Type B pancreatic cell (in vitro differentiated cells): Measurements from ENCODE around the gene AJAP1. TPM values are rescaled to one million over a fixed set of nuclear protein-coding genes. Genes with fewer than 3 reads are reported as not detected.

ENCODE experiments used
- DNase-seq: peaks from one replicate; pipeline ENCODE4 v3.0.0; 2021; ENCODE audit warnings: mixed read lengths; ENCODE audit not compliant: unreplicated experiment; ENCODE audit errors: extremely low spot score
- H3K27ac Mint-ChIP-seq: 2 replicates; pipeline ENCODE4 v1.8.0; 2021; ENCODE audit warnings: mild to moderate bottlenecking, mixed read lengths
- H3K27me3 Mint-ChIP-seq: 2 replicates; pipeline ENCODE4 v1.8.0; 2021; ENCODE audit warnings: mixed read lengths
- H3K36me3 Mint-ChIP-seq: 2 replicates; pipeline ENCODE4 v1.8.0; 2021; ENCODE audit warnings: mixed read lengths
- H3K4me1 Mint-ChIP-seq: one replicate; pipeline ENCODE4 v1.8.0; 2021; ENCODE audit warnings: mixed read lengths; ENCODE audit not compliant: unreplicated experiment
- H3K4me3 Mint-ChIP-seq: 2 replicates; pipeline ENCODE4 v1.8.0; 2021; ENCODE audit warnings: mild to moderate bottlenecking, mixed read lengths
- H3K9me3 Mint-ChIP-seq: 2 replicates; pipeline ENCODE4 v1.8.0; 2021; ENCODE audit warnings: mixed read lengths
- CTCF ChIP-seq: fragments of 200-600 bp; sonication (generic); conservative IDR thresholded peaks from 2 replicates; pipeline ENCODE4 v1.5.0; 2021; ENCODE audit warnings: antibody characterized with exemption, mild to moderate bottlenecking
- total RNA-seq: library from RNA; stranded (reverse); gene quantifications from 2 replicates; pipeline ENCODE4 v1.2.1, GENCODE V29; 2021; ENCODE audit warnings: low replicate concordance

Gene AJAP1
- total RNA-seq, 1 donor from 2014 or later, result 9.5 TPM

GRCh38 chr1:4613606-4614370 is 40.6 kb upstream of the AJAP1 start:
- TF ChIP-seq CTCF, result no peak
- Mint-ChIP-seq H3K27ac (no peak overlapping the region), H3K9me3 (no peaks in the 10 kb centered on the region), H3K36me3 (no peaks in the 10 kb centered on the region), H3K27me3 (peaks cover 11% of the 10 kb centered on the region), H3K4me3 (no peak overlapping the region), H3K4me1 (peaks cover 6% of the 10 kb centered on the region)
- DNase-seq, result no peak

GRCh38 chr1:4614371-4615137 is 39.9 kb upstream of the AJAP1 start:
- no peaks in the 10 kb centered on the region for H3K9me3 Mint-ChIP-seq
- no peaks in the 10 kb centered on the region for H3K36me3 Mint-ChIP-seq
- H3K4me1 Mint-ChIP-seq, result peaks cover 6% of the 10 kb centered on the region
- peaks cover 11% of the 10 kb centered on the region for H3K27me3 Mint-ChIP-seq
- DNase-seq, result no peak
- no peak overlapping the region for H3K27ac Mint-ChIP-seq
- H3K4me3 Mint-ChIP-seq, result no peak overlapping the region
- TF ChIP-seq CTCF, result no peak

- Mint-ChIP-seq H3K27me3 (peaks cover 11% of the 10 kb centered on the region), H3K4me3 (no peak overlapping the region), H3K36me3 (no peaks in the 10 kb centered on the region), H3K27ac (no peak overlapping the region), H3K4me1 (peaks cover 6% of the 10 kb centered on the region), H3K9me3 (no peaks in the 10 kb centered on the region)
- TF ChIP-seq CTCF, result no peak
- DNase-seq, result no peak
These were observed 39.3 kb upstream of the AJAP1 start for GRCh38 chr1:4615138-4615470.

GRCh38 chr1:4615501-4615900 is 38.9 kb upstream of the AJAP1 start:
- DNase-seq, result no peak
- H3K9me3 Mint-ChIP-seq, result no peaks in the 10 kb centered on the region

GRCh38 chr1:4616831-4617465 is 37.5 kb upstream of the AJAP1 start:
- DNase-seq, result no peak
- H3K9me3 Mint-ChIP-seq, result no peaks in the 10 kb centered on the region
- no peak for TF ChIP-seq CTCF
- H3K4me3 Mint-ChIP-seq, result no peak overlapping the region
- H3K27ac Mint-ChIP-seq, result no peak overlapping the region
- H3K36me3 Mint-ChIP-seq, result no peaks in the 10 kb centered on the region
- peaks cover 6% of the 10 kb centered on the region for H3K4me1 Mint-ChIP-seq
- H3K27me3 Mint-ChIP-seq, result peaks cover 11% of the 10 kb centered on the region

More at GRCh38 chr1:4615501-4615900, 38.9 kb upstream of the AJAP1 start:
- peaks cover 11% of the 10 kb centered on the region for H3K27me3 Mint-ChIP-seq
- H3K4me1 Mint-ChIP-seq, result peaks cover 6% of the 10 kb centered on the region
- no peak overlapping the region for H3K27ac Mint-ChIP-seq
- no peak overlapping the region for H3K4me3 Mint-ChIP-seq
- no peaks in the 10 kb centered on the region for H3K36me3 Mint-ChIP-seq
- TF ChIP-seq CTCF, result no peak
